ENCODE data around the gene XRRA1.
"Not testable (repeated sequence)": the region's sequence is repeated elsewhere in the genome, so short reads cannot be mapped to it uniquely, and the experiment has no call there.

The XRRA1 gene

DNA sequence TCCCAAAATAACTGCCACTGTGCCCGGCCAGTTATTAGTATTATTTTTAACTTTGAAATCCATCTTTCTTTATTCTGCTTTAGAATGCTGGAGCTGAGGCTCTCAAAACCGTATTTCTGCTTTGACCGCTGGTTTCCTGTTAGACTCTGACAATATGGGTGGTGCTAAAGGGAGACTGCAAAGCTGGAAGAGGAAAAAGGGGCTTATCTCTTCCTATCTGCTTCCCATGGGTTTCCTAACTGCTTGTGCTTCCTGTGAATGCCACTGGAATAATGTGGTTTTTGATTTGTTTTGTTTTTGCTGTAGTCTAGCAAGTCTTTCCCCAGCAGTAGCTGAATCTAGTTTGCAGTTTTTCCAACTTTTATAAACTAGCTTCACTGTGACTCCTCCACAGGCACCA, 43.6 kb downstream of the XRRA1 start:
- Histone ChIP-seq H3K4me1 (no peaks in the 10 kb centered on the region), H3K9ac (no peak overlapping the region), H3K4me2 (ENCODE audit: low read length) (no peak overlapping the region), H3K4me3 (ENCODE audit: low read depth, low read length) (no peak overlapping the region), H2AFZ (no peak overlapping the region), H3K79me2 (no peaks in the 10 kb centered on the region), H3K27me3 (ENCODE audit: control insufficient read depth, insufficient read depth, low read length) (no peaks in the 10 kb centered on the region), H3K27ac (no peak overlapping the region), H3K36me3 (ENCODE audit: control insufficient read depth, insufficient read depth, low read length) (no peaks in the 10 kb centered on the region), H3K9me3 (ENCODE audit: control insufficient read depth, low read length) (no peaks in the 10 kb centered on the region)
- TF ChIP-seq, protein P1, sequence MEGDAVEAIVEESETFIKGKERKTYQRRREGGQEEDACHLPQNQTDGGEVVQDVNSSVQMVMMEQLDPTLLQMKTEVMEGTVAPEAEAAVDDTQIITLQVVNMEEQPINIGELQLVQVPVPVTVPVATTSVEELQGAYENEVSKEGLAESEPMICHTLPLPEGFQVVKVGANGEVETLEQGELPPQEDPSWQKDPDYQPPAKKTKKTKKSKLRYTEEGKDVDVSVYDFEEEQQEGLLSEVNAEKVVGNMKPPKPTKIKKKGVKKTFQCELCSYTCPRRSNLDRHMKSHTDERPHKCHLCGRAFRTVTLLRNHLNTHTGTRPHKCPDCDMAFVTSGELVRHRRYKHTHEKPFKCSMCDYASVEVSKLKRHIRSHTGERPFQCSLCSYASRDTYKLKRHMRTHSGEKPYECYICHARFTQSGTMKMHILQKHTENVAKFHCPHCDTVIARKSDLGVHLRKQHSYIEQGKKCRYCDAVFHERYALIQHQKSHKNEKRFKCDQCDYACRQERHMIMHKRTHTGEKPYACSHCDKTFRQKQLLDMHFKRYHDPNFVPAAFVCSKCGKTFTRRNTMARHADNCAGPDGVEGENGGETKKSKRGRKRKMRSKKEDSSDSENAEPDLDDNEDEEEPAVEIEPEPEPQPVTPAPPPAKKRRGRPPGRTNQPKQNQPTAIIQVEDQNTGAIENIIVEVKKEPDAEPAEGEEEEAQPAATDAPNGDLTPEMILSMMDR (IDR thresholded peaks at IDR 0.05) = no peak

DNA sequence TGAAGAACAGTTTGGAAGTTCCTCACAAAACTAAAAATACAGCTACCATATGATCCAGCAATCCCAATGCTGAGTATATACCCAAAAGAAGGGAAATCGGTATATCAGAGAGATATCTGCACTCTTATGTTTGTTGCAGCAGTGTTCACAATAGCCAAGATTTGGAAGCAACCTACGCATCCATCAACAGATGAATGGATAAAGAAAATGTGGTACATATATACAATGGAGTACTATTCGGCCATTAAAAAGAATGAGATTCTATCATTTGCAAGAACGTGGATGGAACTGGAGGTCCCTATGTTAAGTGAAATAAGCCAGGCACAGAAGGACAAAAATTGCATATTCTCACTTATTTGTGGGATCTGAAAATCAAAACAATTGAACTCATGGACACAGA, 46.5 kb downstream of the XRRA1 start:
- TF ChIP-seq, protein P1 (IDR thresholded peaks at IDR 0.05) = no peak
- no peak overlapping the region for H3K4me2 ChIP-seq (ENCODE audit: low read length)
- no peaks in the 10 kb centered on the region for H3K9me3 ChIP-seq (ENCODE audit: control insufficient read depth, low read length)
- no peak overlapping the region for H2AFZ ChIP-seq
- peaks cover 1% of the 10 kb centered on the region for H3K79me2 ChIP-seq
- H3K4me1 ChIP-seq = no peaks in the 10 kb centered on the region
- H3K4me3 ChIP-seq (ENCODE audit: low read depth, low read length) = no peak overlapping the region
- H3K36me3 ChIP-seq (ENCODE audit: control insufficient read depth, insufficient read depth, low read length) = no peaks in the 10 kb centered on the region
- H3K9ac ChIP-seq = no peak overlapping the region
- H3K27ac ChIP-seq = no peak overlapping the region
- H3K27me3 ChIP-seq (ENCODE audit: control insufficient read depth, insufficient read depth, low read length) = no peaks in the 10 kb centered on the region

DNA sequence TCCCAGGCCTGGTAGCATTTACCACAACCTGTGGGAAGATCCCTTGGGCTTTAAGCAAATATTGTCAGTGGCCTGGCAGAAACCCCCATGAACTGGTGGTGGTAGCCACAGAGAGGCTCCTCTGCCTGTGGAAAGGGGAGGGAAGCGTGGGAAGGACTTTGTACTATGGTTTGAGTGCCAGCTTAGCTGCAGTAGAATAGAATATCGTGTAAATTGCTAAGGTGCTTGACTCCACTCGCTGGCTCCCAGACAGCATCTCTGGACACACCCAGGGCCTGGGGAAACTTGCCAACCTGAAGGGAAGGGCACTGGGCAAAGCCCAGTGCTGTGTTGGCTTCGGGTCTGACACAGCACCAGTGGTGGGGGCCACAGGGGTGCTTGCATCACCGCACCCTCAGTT, 52.6 kb downstream of the XRRA1 start:
- no peak overlapping the region for H3K27ac ChIP-seq
- no peaks in the 10 kb centered on the region for H3K27me3 ChIP-seq (ENCODE audit: control insufficient read depth, insufficient read depth, low read length)
- H3K79me2 ChIP-seq = peaks cover 6% of the 10 kb centered on the region
- no peak overlapping the region for H3K4me2 ChIP-seq (ENCODE audit: low read length)
- H2AFZ ChIP-seq = no peak overlapping the region
- TF ChIP-seq, protein P1 (IDR thresholded peaks at IDR 0.05) = no peak
- H3K9ac ChIP-seq = no peak overlapping the region
- H3K9me3 ChIP-seq (ENCODE audit: control insufficient read depth, low read length) = no peaks in the 10 kb centered on the region
- H3K36me3 ChIP-seq (ENCODE audit: control insufficient read depth, insufficient read depth, low read length) = no peaks in the 10 kb centered on the region
- H3K4me3 ChIP-seq (ENCODE audit: low read depth, low read length) = no peak overlapping the region
- no peaks in the 10 kb centered on the region for H3K4me1 ChIP-seq

DNA sequence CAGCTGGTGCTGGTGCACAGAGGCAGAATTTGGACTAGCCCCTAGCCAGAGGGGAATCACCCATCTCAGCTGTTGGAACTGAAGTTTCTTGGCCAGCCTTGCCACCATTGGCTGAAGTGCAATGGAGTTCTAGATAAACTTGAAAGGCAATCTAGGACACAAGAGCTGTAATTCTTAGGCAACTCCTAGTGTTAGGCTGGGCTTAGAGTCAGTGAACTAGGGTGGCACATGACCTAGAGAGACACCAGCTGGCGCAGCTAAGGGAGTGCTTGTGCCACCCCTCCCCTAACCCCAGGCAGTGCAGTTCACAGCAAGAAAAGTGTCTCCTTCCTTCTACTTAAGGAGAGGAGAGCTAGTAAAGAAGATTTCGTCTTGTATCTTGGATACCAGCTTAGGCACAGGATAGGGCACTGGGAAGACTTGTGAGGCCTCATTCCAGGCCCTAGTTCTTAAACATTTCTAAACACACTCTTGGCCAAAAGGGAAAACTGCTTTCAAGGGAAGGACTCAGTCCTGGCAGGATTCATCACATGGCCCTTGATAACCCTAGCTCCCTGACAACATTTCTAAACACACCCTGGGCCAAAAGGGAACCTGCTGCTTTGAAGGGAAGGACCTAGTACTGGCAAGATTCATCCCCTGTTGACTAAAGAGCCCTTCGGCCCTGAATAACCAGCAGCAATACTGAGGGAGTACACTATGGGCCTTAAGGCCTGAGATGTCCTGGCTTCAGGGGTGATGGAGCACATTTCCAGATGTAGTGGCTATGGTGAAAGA, 53.4 kb downstream of the XRRA1 start:
- Histone ChIP-seq H3K27me3 (ENCODE audit: control insufficient read depth, insufficient read depth, low read length) (no peaks in the 10 kb centered on the region), H3K4me1 (no peaks in the 10 kb centered on the region), H3K9ac (no peak overlapping the region), H3K36me3 (ENCODE audit: control insufficient read depth, insufficient read depth, low read length) (no peaks in the 10 kb centered on the region), H3K9me3 (ENCODE audit: control insufficient read depth, low read length) (no peaks in the 10 kb centered on the region), H3K4me3 (ENCODE audit: low read depth, low read length) (no peak overlapping the region), H3K79me2 (peaks cover 6% of the 10 kb centered on the region), H3K27ac (no peak overlapping the region), H3K4me2 (ENCODE audit: low read length) (no peak overlapping the region), H2AFZ (no peak overlapping the region)
- TF ChIP-seq, protein P1 (IDR thresholded peaks at IDR 0.05) = no peak

DNA sequence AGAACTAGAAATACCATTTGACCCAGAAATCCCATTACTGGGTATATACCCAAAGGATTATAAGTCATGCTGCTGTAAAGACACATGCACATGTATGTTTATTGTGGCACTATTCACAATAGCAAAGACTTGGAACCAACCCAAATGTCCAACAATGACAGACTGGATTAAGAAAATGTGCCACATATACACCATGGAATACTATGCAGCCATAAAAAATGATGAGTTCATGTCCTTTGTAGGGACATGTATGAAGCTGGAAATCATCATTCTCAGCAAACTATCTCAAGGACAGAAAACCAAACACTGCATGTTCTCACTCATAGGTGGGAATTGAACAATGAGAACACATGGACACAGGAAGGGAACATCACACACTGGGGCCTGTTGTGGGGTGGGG, 55.9 kb downstream of the XRRA1 start:
- not testable (repeated sequence) for H3K27ac ChIP-seq; H3K4me2 ChIP-seq (ENCODE audit: low read length)

More for the DNA sequence above, 55.9 kb downstream of the XRRA1 start:
- not testable (repeated sequence) for H3K9me3 ChIP-seq (ENCODE audit: control insufficient read depth, low read length); H3K79me2 ChIP-seq; H3K4me3 ChIP-seq (ENCODE audit: low read depth, low read length); H3K27me3 ChIP-seq (ENCODE audit: control insufficient read depth, insufficient read depth, low read length); H3K4me1 ChIP-seq; H2AFZ ChIP-seq; H3K36me3 ChIP-seq (ENCODE audit: control insufficient read depth, insufficient read depth, low read length); H3K9ac ChIP-seq
